HEK293 (cell line): ENCODE data around the gene AGPAT1.

Source experiments
- CTCF ChIA-PET: fragments of 350-600 bp; formaldehyde crosslinking; extraction: SDS; loops from one replicate; lab custom pipeline; 2021; ENCODE audit warnings: antibody characterized with exemption; lab: Yijun Ruan, JAX
- POLR2A ChIA-PET: fragments of 300-600 bp; formaldehyde crosslinking; extraction: SDS; loops from one replicate; lab custom pipeline; 2020; ENCODE audit warnings: antibody characterized with exemption, inconsistent platforms; lab: Yijun Ruan, JAX
- H3K27ac ChIP-seq: fragments of 200-500 bp; sonication (Bioruptor generic); 2 replicates; pipeline ENCODE4 v1.5.1; 2014; ENCODE audit warnings: low read depth, low read length, control low read depth, inconsistent platforms; ENCODE audit errors: extremely low read depth
- H3K36me3 ChIP-seq, 2 experiments: fragments of 200-500 bp in 1 of 2; sonication (Bioruptor generic) in 1 of 2; 1 replicate in 1 of 2; 2 replicates in 1 of 2; pipeline ENCODE4 v1.5.1; 2014 to 2017; ENCODE audit warnings: inconsistent platforms in 2 of 2, low read length in 2 of 2; ENCODE audit not compliant: control insufficient read depth in 2 of 2, insufficient read depth in 1 of 2
- H3K4me1 ChIP-seq: fragments of 200-500 bp; sonication (Bioruptor generic); 2 replicates; pipeline ENCODE4 v1.5.1; 2014; ENCODE audit warnings: mild to moderate bottlenecking, low read length, inconsistent platforms; ENCODE audit not compliant: control insufficient read depth, insufficient read depth
- H3K4me3 ChIP-seq: 2 replicates; pipeline ENCODE4 v1.5.1; 2011; ENCODE audit warnings: low read depth, mild to moderate bottlenecking, control low read depth, low read length, moderate library complexity
- H3K9me3 ChIP-seq: fragments of 200-500 bp; sonication (Bioruptor generic); 2 replicates; pipeline ENCODE4 v1.5.1; 2014; ENCODE audit warnings: low read depth, low read length, inconsistent platforms; ENCODE audit not compliant: control insufficient read depth, insufficient read depth
- CTCF ChIP-seq: fragments of 450-650 bp; formaldehyde crosslinking; IDR thresholded peaks from 2 replicates; pipeline ENCODE4 v1.5.1; 2016; ENCODE audit warnings: missing biosample characterization, missing genetic modification characterization
- GLIS1 ChIP-seq: fragments of 450-650 bp; formaldehyde crosslinking; IDR thresholded peaks from 2 replicates; pipeline ENCODE4 v1.5.1; 2016; ENCODE audit warnings: missing biosample characterization, missing genetic modification characterization
- IKZF3 ChIP-seq: fragments of 450-650 bp; IDR thresholded peaks from 2 replicates; pipeline ENCODE4 v1.5.0; 2018; ENCODE audit warnings: missing biosample characterization, mild to moderate bottlenecking, missing genetic modification characterization, moderate library complexity
- KLF10 ChIP-seq: fragments of 450-650 bp; IDR thresholded peaks from 2 replicates; pipeline ENCODE4 v1.5.1; 2018; ENCODE audit warnings: missing biosample characterization, mild to moderate bottlenecking, missing genetic modification characterization
- KLF7 ChIP-seq: fragments of 450-650 bp; formaldehyde crosslinking; IDR thresholded peaks from 2 replicates; pipeline ENCODE4 v1.5.1; 2016; ENCODE audit warnings: missing biosample characterization, missing genetic modification characterization, borderline replicate concordance
- PRDM1 ChIP-seq: fragments of 450-650 bp; formaldehyde crosslinking; IDR thresholded peaks from 2 replicates; pipeline ENCODE4; 2016; ENCODE audit warnings: missing biosample characterization, missing genetic modification characterization
- WT1 ChIP-seq: fragments of 450-650 bp; formaldehyde crosslinking; IDR thresholded peaks from 2 replicates; pipeline ENCODE4 v1.5.1; 2016; ENCODE audit warnings: missing biosample characterization, missing genetic modification characterization
- ZBTB11 ChIP-seq: fragments of 450-650 bp; formaldehyde crosslinking; conservative IDR thresholded peaks from 2 replicates; pipeline ENCODE4 v1.5.1; 2016; ENCODE audit warnings: low read depth, missing biosample characterization, missing genetic modification characterization
- ZBTB17 ChIP-seq: fragments of 450-650 bp; formaldehyde crosslinking; IDR thresholded peaks from 2 replicates; pipeline ENCODE4 v1.5.1; 2016; ENCODE audit warnings: missing biosample characterization, missing genetic modification characterization
- ZBTB20 ChIP-seq: fragments of 450-650 bp; formaldehyde crosslinking; IDR thresholded peaks from 2 replicates; pipeline ENCODE4 v1.5.1; 2016; ENCODE audit warnings: missing biosample characterization, missing genetic modification characterization
- ZNF133 ChIP-seq: fragments of 450-650 bp; formaldehyde crosslinking; IDR thresholded peaks from 2 replicates; pipeline ENCODE4 v1.5.1; 2016; ENCODE audit warnings: missing biosample characterization, missing genetic modification characterization
- ZNF2 ChIP-seq: fragments of 450-650 bp; formaldehyde crosslinking; IDR thresholded peaks from 2 replicates; pipeline ENCODE4 v1.5.1; 2016; ENCODE audit warnings: missing biosample characterization, missing genetic modification characterization
- ZNF211 ChIP-seq: fragments of 450-650 bp; formaldehyde crosslinking; IDR thresholded peaks from 2 replicates; pipeline ENCODE4 v1.5.1; 2016; ENCODE audit warnings: low read depth, missing biosample characterization, missing genetic modification characterization
- ZNF335 ChIP-seq: fragments of 450-650 bp; formaldehyde crosslinking; conservative IDR thresholded peaks from 2 replicates; pipeline ENCODE4 v1.5.1; 2016; ENCODE audit warnings: missing biosample characterization, missing genetic modification characterization
- ZNF394 ChIP-seq: fragments of 450-650 bp; formaldehyde crosslinking; IDR thresholded peaks from 2 replicates; pipeline ENCODE4 v1.5.1; 2016; ENCODE audit warnings: missing biosample characterization, missing genetic modification characterization, mild to moderate bottlenecking, moderate library complexity, borderline replicate concordance
- ZNF529 ChIP-seq: fragments of 450-650 bp; formaldehyde crosslinking; IDR thresholded peaks from 2 replicates; pipeline ENCODE4 v1.5.1; 2017; ENCODE audit warnings: missing genetic modification characterization, missing biosample characterization; ENCODE audit not compliant: insufficient replicate concordance
- ZNF654 ChIP-seq: fragments of 450-650 bp; formaldehyde crosslinking; IDR thresholded peaks from 2 replicates; pipeline ENCODE4 v1.5.1; 2016; ENCODE audit warnings: low read depth, missing biosample characterization, missing genetic modification characterization
- ZNF660 ChIP-seq: fragments of 450-650 bp; IDR thresholded peaks from 2 replicates; pipeline ENCODE4 v1.5.1; 2018; ENCODE audit warnings: missing biosample characterization, mild to moderate bottlenecking, missing genetic modification characterization
- ZNF670 ChIP-seq: fragments of 450-650 bp; formaldehyde crosslinking; IDR thresholded peaks from 2 replicates; pipeline ENCODE4 v1.5.1; 2016; ENCODE audit warnings: missing biosample characterization, missing genetic modification characterization, low read depth
- ZNF692 ChIP-seq: fragments of 450-650 bp; formaldehyde crosslinking; IDR thresholded peaks from 2 replicates; pipeline ENCODE4 v1.5.1; 2016; ENCODE audit warnings: missing biosample characterization, missing genetic modification characterization
- ZSCAN30 ChIP-seq: fragments of 450-650 bp; IDR thresholded peaks from 2 replicates; pipeline ENCODE4 v1.5.1; 2018; ENCODE audit warnings: missing biosample characterization, mild to moderate bottlenecking, missing genetic modification characterization, moderate library complexity

Gene AGPAT1

DNA sequence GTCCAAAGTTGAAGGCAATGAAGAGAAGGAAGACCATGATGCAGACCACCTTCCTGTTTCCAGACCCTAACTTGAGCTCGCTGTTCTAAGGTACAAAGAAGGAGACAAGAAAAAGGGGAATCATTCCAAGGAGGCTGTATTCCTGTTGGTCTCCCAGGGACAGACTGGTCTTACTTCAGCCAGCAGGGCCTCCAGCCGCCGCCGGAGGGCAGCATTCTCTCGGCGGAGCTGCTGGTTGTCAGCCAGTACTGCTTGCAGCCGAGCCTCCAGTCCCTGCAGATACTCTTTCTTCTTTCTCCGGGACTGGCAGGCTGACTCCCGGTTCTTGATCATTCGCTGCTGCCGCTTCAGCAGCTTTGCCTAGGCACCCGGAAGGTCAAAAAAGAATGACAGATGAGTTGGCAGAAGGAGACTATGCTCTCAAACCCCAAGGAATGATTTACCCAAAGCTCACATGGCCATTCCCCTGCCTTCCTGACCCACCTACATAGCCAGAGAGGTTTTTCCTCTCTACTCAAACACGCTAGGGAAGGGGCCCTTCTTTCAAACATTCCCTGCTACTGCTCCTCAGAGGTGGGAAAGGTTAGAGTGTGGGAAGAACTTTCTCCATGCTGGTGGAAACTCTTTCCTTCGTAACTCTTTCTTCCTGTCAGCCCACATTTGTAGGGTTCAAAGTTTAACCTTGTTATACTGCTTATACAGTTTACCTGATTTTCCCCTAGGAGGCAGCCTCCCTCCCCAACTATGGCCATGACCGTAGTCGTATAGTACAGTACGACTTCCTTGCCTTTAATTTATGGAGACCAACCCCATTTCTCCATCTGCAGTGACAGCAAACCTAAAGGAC is 56.9 kb downstream of the AGPAT1 start:
- Histone ChIP-seq H3K27ac (no peak overlapping the region), H3K4me1 (no peaks in the 10 kb centered on the region), H3K9me3 (no peaks in the 10 kb centered on the region), H3K36me3 (peaks cover 34 to 77% of the 10 kb centered on the region in 2 experiments; a peak in 2 of 3 replicates), H3K4me3 (no peak overlapping the region)
- TF ChIP-seq ZNF692 (tag by site-specific recombination), result 0 out of 2 replicates have a peak, but pooled peaks have one; percentile 16
- TF ChIP-seq ZNF133 (tag by site-specific recombination), result no peak
- peak; percentile 95 for TF ChIP-seq ZNF394
- TF ChIP-seq ZBTB17 (tag by site-specific recombination), result peak; percentile 84
- 0 out of 2 replicates have a peak, but pooled peaks have one; percentile 43 for TF ChIP-seq KLF10 (tag by site-specific recombination)
- 0 out of 2 replicates have a peak, but pooled peaks have one; percentile 13 for TF ChIP-seq ZNF2
- TF ChIP-seq ZNF211 (tag by site-specific recombination), result 0 out of 2 replicates have a peak, but pooled peaks have one; percentile 12
- TF ChIP-seq ZNF670 (tag by site-specific recombination), result no peak
- TF ChIP-seq IKZF3 (tag by site-specific recombination), result peak; percentile 65
- no peak for TF ChIP-seq WT1 (tag by site-specific recombination)
- peak; percentile 68 for TF ChIP-seq ZBTB20 (tag by site-specific recombination)
- TF ChIP-seq ZNF335 (tag by site-specific recombination), result no peak
- TF ChIP-seq ZBTB11, result no peak
- peak; percentile 77 for TF ChIP-seq ZNF654 (tag by site-specific recombination)
- TF ChIP-seq KLF7 (tag by site-specific recombination), result no peak
- TF ChIP-seq PRDM1 (tag by site-specific recombination), result peak; percentile 68
- peak; percentile 66; the same call in 1 of the 2 replicates for TF ChIP-seq ZSCAN30 (tag by site-specific recombination)
- TF ChIP-seq CTCF (tag by site-specific recombination), result peak; percentile 87
- no peak for TF ChIP-seq ZNF529 (tag by site-specific recombination)
- peak; percentile 68; the same call in 1 of the 2 replicates for TF ChIP-seq ZNF660 (tag by site-specific recombination)
- TF ChIP-seq GLIS1 (tag by site-specific recombination), result 0 out of 2 replicates have a peak, but pooled peaks have one; percentile 25
- ChIA-PET CTCF (interaction anchor here (0.5 to 5.0 kb wide), 57 partner anchors 10 to 884 kb away, joined by 3 to 65 read pairs (median 5); partner anchors contain the start of genes AGPAT1, ATF6B, EGFL8 and FKBPL), POLR2A (interaction anchor here (0.5 to 1.5 kb wide), 9 partner anchors 9 to 147 kb away, joined by 3 to 8 read pairs (median 4); partner anchors contain the start of genes ATF6B, DXO, FKBPL and TNXB)
